Measurements from ENCODE around the gene HSD17B3.

DNA sequence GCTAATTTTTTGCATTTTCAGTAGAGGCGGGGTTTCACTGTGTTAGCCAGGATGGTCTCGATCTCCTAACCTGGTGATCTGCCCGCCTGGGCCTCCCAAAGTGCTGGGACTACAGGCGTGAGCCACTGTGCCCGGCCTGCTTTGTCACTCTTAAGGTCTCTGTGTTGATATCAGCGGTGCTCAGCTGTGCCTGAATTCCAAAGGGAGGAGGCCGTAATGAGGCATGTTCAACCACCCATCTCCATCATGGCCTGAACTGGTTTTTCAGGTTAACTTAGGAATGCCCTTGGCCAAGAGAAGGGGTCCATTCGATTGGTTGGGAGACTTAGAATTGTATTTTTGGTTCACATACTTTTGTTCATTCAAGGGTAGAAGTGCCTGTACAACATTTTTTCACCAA, 22.0 kb downstream of the HSD17B3 start:
- TF ChIP-seq TAF1 (IDR thresholded peaks at IDR 0.05; ENCODE audit: borderline replicate concordance, low read depth, low read length) (no peak), POLR2AphosphoS5 (IDR thresholded peaks at IDR 0.05; ENCODE audit: low read depth, low read length) (no peak), POLR2A (IDR thresholded peaks at IDR 0.05; ENCODE audit: low read depth, low read length) (no peak)

Measured in GM12892 (cell line).